Measurements from ENCODE around the gene PIP4K2A. TPM values are rescaled to one million over a fixed set of nuclear protein-coding genes. Genes with fewer than 3 reads are reported as not detected.

The PIP4K2A gene
- total RNA-seq, 1 donor from 2014 or later, result 22.4 TPM

DNA sequence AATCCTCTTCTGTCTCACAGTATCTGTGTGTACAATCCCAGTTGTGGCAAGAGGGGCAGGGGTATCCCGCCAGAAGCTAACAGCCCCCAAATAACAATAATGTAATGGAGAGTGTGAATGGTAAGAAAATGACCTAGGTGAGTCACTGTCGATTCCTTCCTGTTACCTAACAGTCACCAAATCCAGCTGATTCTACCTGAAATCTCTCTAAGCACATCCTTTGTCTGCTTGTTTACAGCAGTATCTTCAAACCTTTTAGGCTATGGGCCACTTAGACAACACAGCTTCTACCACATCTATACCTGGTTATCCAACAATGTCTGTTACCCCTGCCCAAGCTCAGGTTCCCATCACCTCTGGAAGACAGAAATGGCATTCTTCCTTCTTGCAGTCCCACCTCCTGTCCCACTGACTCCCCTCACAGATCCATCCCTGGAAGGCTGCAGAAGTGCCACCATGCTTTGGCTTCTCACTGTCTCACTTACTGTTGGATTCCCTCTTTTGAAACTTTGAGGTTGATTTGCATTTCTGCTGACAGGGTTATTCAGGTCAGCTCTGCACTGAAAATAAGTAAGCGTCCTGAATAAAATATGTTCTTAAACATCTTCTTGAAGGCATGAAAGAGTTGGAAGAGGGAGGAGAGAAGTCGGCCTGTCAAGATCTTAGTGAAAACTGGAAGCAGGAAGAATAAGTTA is 13.1 kb downstream of the PIP4K2A start:
- H3K27ac Mint-ChIP-seq, result no peak overlapping the region
- peaks cover 3% of the 10 kb centered on the region for H3K36me3 Mint-ChIP-seq (ENCODE audit: insufficient read depth)
- TF ChIP-seq CTCF (IDR thresholded peaks at IDR 0.05; ENCODE audit: unreplicated experiment), result no peak
- H3K9me3 Mint-ChIP-seq (ENCODE audit: low read depth), result peaks cover 4% of the 10 kb centered on the region
- H3K4me1 Mint-ChIP-seq (ENCODE audit: low read depth), result peaks cover 33% of the 10 kb centered on the region
- no peak for DNase-seq (ENCODE audit: low spot score, unreplicated experiment)
- no peaks in the 10 kb centered on the region for H3K27me3 Mint-ChIP-seq
- H3K4me3 Mint-ChIP-seq (ENCODE audit: low read depth), result no peak overlapping the region

- peaks cover 3% of the 10 kb centered on the region for H3K36me3 Mint-ChIP-seq (ENCODE audit: insufficient read depth)
- no peak for TF ChIP-seq CTCF (IDR thresholded peaks at IDR 0.05; ENCODE audit: unreplicated experiment)
- DNase-seq (ENCODE audit: low spot score, unreplicated experiment), result no peak
- no peak overlapping the region for H3K4me3 Mint-ChIP-seq (ENCODE audit: low read depth)
- H3K9me3 Mint-ChIP-seq (ENCODE audit: low read depth), result peaks cover 4% of the 10 kb centered on the region
- H3K27me3 Mint-ChIP-seq, result no peaks in the 10 kb centered on the region
- peaks cover 33% of the 10 kb centered on the region for H3K4me1 Mint-ChIP-seq (ENCODE audit: low read depth)
- peak overlapping the region; percentile 66 for H3K27ac Mint-ChIP-seq
Observed at GRCh38 chr10:22700489-22700888, 13.9 kb downstream of the PIP4K2A start.

GRCh38 chr10:22699976-22700375 is 14.4 kb downstream of the PIP4K2A start:
- DNase-seq (ENCODE audit: low spot score, unreplicated experiment), result no peak
- no peak for TF ChIP-seq CTCF (IDR thresholded peaks at IDR 0.05; ENCODE audit: unreplicated experiment)
- H3K4me3 Mint-ChIP-seq (ENCODE audit: low read depth), result no peak overlapping the region
- H3K36me3 Mint-ChIP-seq (ENCODE audit: insufficient read depth), result peaks cover 3% of the 10 kb centered on the region
- peak overlapping the region; percentile 38 for H3K27ac Mint-ChIP-seq
- H3K9me3 Mint-ChIP-seq (ENCODE audit: low read depth), result peaks cover 4% of the 10 kb centered on the region
- H3K4me1 Mint-ChIP-seq (ENCODE audit: low read depth), result peaks cover 33% of the 10 kb centered on the region
- no peaks in the 10 kb centered on the region for H3K27me3 Mint-ChIP-seq

- Mint-ChIP-seq H3K27ac (no peak overlapping the region), H3K4me1 (ENCODE audit: low read depth) (peaks cover 31% of the 10 kb centered on the region), H3K27me3 (no peaks in the 10 kb centered on the region), H3K4me3 (ENCODE audit: low read depth) (no peak overlapping the region), H3K36me3 (ENCODE audit: insufficient read depth) (peaks cover 3% of the 10 kb centered on the region), H3K9me3 (ENCODE audit: low read depth) (peaks cover 4% of the 10 kb centered on the region)
- TF ChIP-seq CTCF (IDR thresholded peaks at IDR 0.05; ENCODE audit: unreplicated experiment), result no peak
- no peak for DNase-seq (ENCODE audit: low spot score, unreplicated experiment)
Observed at GRCh38 chr10:22698941-22699440, 15.4 kb downstream of the PIP4K2A start.

- peaks cover 31% of the 10 kb centered on the region for H3K4me1 Mint-ChIP-seq (ENCODE audit: low read depth)
- H3K9me3 Mint-ChIP-seq (ENCODE audit: low read depth), result peaks cover 7% of the 10 kb centered on the region
- no peak for TF ChIP-seq CTCF (IDR thresholded peaks at IDR 0.05; ENCODE audit: unreplicated experiment)
- H3K4me3 Mint-ChIP-seq (ENCODE audit: low read depth), result no peak overlapping the region
- peaks cover 5% of the 10 kb centered on the region for H3K36me3 Mint-ChIP-seq (ENCODE audit: insufficient read depth)
- no peaks in the 10 kb centered on the region for H3K27me3 Mint-ChIP-seq
- DNase-seq (ENCODE audit: low spot score, unreplicated experiment), result no peak
- H3K27ac Mint-ChIP-seq, result no peak overlapping the region
Observed at GRCh38 chr10:22697800-22698199, 16.6 kb downstream of the PIP4K2A start.
